SJCRH30 (cell line): ENCODE measurements around the gene CORO2B. TPM values are rescaled to one million over a fixed set of nuclear protein-coding genes. Genes with fewer than 3 reads are reported as not detected.
"Not testable (repeated sequence)": the region's sequence is repeated elsewhere in the genome, so short reads cannot be mapped to it uniquely, and the experiment has no call there.

Source experiments
- DNase-seq, 2 experiments: peaks; one replicate each; pipeline ENCODE4 v3.0.0-alpha.2; 2015 to 2020
- H3K27ac ChIP-seq: fragments of 250-450 bp; sonication (Bioruptor Pico); 2 replicates; pipeline ENCODE4 v1.5.1; 2020; ENCODE audit warnings: mild to moderate bottlenecking, moderate library complexity
- H3K27me3 ChIP-seq: fragments of 250-450 bp; sonication (Bioruptor Pico); 2 replicates; pipeline ENCODE4 v1.5.1; 2020; ENCODE audit warnings: mild to moderate bottlenecking, moderate library complexity
- H3K36me3 ChIP-seq: fragments of 250-450 bp; sonication (Bioruptor Pico); 2 replicates; pipeline ENCODE4 v1.5.1; 2020; ENCODE audit warnings: mild to moderate bottlenecking, moderate library complexity
- H3K4me1 ChIP-seq: fragments of 250-450 bp; sonication (Bioruptor Pico); 2 replicates; pipeline ENCODE4 v1.5.1; 2020; ENCODE audit warnings: mild to moderate bottlenecking, moderate library complexity
- H3K4me3 ChIP-seq: fragments of 250-450 bp; sonication (Bioruptor Pico); 2 replicates; pipeline ENCODE4 v1.5.1; 2020; ENCODE audit warnings: mild to moderate bottlenecking, moderate library complexity
- H3K9me3 ChIP-seq: fragments of 250-450 bp; sonication (Bioruptor Pico); replicated peaks from 2 replicates; pipeline ENCODE4 v1.5.1; 2020; ENCODE audit warnings: mild to moderate bottlenecking, moderate library complexity
- total RNA-seq: library from RNA; depleted of rRNA; stranded (reverse); fragments of >200 nt; shearing (Covaris generic); gene quantifications from 2 replicates; pipeline ENCODE4 v1.2.3, GENCODE V29; 2014

CORO2B gene
- total RNA-seq, 1 experiment from 2014 or later: not detected

DNA sequence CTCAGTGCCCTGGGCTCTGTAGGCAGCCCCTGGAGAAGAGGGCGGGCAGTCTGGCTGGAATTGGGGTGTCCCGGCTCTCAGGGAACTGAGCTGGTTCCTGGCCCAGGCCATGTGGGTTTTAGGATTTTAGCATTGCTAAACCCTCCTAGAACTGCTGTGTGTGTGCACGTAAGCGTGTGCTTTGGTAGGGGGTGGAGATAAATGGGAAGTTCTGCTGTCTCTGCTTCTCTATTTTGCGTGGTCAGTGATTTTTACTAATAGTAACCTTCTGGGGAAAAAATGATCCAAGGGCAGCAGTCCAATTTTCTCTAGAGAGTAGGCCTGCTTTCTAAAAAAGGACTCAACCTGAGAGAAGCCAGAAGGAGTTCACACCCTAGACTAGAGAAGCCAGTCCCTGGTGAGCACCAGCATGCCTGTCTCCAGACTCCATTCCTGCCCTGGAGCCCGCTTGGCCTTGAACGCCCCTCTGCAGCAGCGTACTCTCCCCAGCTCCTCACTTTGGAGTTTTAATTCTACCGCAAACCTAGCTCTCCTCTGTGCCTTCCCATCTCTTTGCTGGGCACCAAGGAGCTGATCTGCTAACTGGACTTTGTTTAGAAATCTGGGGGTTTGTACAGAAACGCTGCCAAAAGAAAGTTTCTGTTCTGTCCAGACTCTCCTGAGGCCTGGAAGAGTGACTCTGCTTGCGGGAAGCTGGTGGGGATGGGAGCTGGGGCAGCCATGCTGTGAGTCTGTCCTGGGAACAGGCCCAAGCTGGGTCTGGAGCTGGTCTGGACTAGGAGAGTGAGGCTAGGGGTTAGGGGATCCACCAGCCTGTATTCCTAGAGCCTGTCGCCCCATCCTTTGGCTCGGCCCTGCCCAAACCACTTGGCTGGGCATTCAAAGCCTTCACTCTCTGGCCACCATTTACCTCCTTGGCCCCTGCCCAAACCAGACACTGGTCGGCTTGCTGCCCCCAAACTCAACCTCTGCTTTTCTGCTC lies 19.7 kb downstream of the CORO2B start:
- Histone ChIP-seq H3K36me3 (no peaks in the 10 kb centered on the region), H3K4me3 (no peak overlapping the region), H3K9me3 (no peaks in the 10 kb centered on the region), H3K4me1 (no peaks in the 10 kb centered on the region), H3K27ac (no peak overlapping the region), H3K27me3 (peaks cover 10% of the 10 kb centered on the region; the same call in 1 of the 2 replicates)
- no peak for DNase-seq

DNA sequence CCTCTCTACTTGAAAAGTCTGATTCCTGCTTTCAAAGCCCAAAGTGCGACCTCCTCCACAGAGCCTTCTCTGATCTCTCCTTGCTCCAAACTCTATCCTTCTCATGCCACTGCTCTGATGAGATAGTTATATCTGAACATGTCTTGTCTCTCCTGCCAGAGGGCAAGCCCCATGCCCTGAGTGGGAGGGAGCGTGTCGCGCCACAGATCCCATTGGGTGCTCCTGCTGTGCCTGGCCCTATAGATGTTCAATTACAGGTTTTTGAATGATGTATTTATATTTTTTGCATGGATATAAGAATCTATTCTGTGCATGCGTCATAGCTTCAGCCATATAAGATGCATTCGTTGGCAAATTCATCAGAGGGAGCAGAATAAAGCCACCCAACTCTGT lies 20.4 kb downstream of the CORO2B start:
- H3K27me3 ChIP-seq: peaks cover 15% of the 10 kb centered on the region; the same call in 1 of the 2 replicates
- no peaks in the 10 kb centered on the region for H3K36me3 ChIP-seq
- DNase-seq: no peak
- H3K27ac ChIP-seq: no peak overlapping the region
- no peak overlapping the region for H3K4me3 ChIP-seq
- no peaks in the 10 kb centered on the region for H3K4me1 ChIP-seq
- H3K9me3 ChIP-seq: no peaks in the 10 kb centered on the region

DNA sequence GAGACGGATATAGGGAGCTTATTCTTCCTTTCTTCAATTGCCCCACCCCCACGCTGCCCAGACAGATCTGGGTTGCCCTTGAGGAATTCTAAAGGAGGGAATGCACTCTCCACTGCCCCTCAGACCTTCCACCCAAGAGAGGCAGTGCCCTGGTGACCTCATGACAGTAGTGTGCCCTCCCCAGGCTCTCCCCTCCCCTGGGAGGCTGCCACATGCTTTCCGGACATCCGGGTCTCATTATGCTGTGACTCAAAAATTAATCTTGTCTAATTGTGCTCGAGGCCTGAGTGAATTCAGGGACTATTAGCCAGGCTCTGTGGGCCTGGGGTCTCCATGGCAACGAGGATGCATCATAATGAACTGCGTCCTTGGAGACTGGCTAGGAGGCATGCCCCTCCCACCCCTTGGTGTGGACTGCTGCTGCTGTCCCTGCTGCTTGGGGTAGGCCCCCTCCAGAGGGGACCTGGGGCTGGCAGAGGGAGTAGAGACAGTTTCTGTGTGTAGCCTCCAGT lies 20.8 kb downstream of the CORO2B start:
- Histone ChIP-seq H3K27me3 (peaks cover 15% of the 10 kb centered on the region; the same call in 1 of the 2 replicates), H3K27ac (no peak overlapping the region), H3K4me3 (no peak overlapping the region), H3K4me1 (no peaks in the 10 kb centered on the region), H3K36me3 (no peaks in the 10 kb centered on the region), H3K9me3 (no peaks in the 10 kb centered on the region)
- no peak for DNase-seq

DNA sequence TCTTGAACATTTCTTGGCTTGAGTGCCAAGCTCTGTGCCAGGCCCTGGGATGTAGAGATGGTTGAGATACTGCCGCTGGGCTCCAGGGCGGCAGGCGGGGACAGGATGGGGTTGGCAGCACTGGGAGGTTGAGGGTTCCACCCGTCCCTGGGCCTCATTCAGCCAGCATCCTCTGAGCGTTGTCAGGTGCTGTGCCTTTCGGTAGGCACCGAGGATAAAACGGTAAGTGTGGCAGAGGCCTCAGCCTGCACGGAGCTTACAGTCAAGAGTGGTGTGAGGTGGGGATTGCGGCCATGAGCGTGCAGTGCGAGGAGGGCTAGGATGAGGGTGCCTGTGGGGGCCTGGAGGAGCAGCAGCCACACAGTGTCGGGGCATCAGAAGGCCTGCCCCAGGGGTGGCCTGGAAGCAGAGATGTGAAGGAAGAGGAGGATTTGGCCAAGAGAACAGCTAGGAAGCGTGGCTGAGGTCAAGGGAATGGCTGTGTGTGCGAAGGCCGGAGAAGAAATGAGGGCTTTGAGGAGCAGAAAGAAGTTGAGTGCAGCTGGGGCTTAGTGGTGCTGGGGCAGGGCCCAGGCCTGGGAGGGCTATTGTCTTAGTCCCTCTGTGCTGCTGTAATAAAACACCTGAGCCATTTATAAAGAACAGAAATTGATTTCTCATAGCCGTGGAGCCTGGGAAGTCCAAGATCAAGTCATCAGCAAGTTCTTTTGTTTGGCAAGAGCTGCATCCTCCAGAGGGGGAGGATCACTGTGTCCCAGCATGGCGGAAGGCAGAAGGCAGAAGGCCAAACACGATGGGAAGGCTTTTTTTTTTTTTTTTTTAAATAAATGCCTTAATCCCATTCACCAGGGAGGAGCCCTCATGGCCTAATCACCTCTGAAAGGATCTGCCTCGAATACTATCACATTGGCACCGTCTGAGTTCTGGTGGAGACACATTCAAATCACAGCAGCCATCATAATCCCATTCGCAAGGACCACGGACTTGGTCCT lies 22.7 kb downstream of the CORO2B start:
- no peaks in the 10 kb centered on the region for H3K9me3 ChIP-seq
- no peaks in the 10 kb centered on the region for H3K4me1 ChIP-seq
- no peaks in the 10 kb centered on the region for H3K36me3 ChIP-seq
- no peak for DNase-seq
- no peak overlapping the region for H3K27ac ChIP-seq
- peaks cover 12% of the 10 kb centered on the region; the same call in 1 of the 2 replicates for H3K27me3 ChIP-seq
- no peak overlapping the region for H3K4me3 ChIP-seq

DNA sequence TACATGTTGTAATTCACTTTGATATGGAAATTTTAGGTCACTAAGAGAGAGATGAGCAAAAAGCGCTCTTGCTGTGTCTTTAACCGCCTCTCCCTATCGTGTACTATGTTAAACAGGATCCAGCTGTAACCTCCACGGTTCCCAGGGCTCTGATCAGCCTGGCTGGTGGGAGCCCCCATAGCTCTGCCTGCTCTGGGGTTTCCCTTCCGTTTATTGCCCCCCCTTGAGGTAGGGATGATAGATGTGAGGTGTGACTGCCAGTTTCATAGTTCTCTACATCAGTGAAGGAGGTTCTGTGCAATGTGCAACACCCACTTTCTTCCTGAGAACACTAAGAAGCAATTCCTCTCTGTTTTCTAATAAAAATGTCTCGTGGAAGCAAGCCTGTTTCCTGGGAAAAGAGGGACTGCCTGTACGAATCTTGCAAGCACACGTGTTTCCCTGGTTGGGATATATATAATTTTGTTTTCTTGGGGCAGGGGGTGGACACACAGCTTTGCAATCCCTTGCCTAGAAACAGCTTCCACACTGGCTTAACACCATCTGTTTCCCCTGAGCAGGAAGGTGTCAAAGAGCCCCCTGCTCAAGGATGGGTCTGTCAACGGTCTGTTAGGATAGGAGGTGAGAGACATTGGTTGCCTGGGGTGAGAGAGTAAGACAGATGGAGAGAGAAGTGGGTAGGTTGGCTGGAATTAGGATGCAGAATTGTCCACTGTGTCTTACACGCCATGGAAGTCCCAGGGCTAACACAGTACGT lies 23.8 kb downstream of the CORO2B start:
- H3K9me3 ChIP-seq: no peaks in the 10 kb centered on the region
- no peaks in the 10 kb centered on the region for H3K4me1 ChIP-seq
- DNase-seq: no peak
- no peak overlapping the region for H3K27ac ChIP-seq
- H3K36me3 ChIP-seq: no peaks in the 10 kb centered on the region
- H3K4me3 ChIP-seq: no peak overlapping the region
- peaks cover 12% of the 10 kb centered on the region; the same call in 1 of the 2 replicates for H3K27me3 ChIP-seq

DNA sequence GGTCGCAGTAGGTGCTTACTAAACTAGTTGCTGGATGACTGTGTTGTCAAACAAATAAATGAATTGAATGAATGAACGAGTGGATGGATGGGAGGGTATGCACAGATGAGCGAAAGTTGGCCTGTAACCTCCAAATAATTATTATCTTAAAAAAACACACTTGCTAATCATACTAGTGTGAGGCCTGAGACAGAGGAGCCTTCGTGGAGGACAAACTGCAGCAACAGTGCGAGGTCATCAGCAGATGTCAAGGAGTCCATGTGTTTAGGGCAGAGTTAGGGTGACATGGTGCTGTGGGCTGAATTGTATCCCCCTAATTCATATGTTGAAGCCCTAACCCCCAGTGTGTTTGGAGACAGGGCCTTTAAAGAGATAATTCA lies 24.4 kb downstream of the CORO2B start:
- DNase-seq: no peak
- H3K4me1 ChIP-seq: no peaks in the 10 kb centered on the region
- no peak overlapping the region for H3K27ac ChIP-seq
- H3K27me3 ChIP-seq: peaks cover 12% of the 10 kb centered on the region; the same call in 1 of the 2 replicates
- no peak overlapping the region for H3K4me3 ChIP-seq
- no peaks in the 10 kb centered on the region for H3K36me3 ChIP-seq
- no peaks in the 10 kb centered on the region for H3K9me3 ChIP-seq

DNA sequence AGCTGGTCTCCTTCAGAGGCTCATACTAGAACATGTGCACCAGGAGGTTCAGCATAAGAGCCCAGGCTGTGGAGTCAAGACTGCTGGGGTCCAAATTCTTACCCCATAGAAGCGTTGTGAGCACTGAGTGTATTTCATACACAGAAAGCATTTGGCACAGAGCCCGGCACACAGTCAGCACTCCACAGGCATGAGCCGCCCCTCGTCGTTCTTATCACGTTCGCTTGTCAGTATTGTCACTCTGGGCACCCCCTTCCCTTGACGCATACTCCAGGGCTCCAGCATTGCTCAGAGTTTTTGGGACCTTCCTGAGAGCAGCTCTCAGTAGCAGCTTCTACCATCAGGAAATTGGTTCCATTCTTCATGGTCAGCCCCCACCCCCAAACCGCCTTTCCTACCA lies 25.2 kb downstream of the CORO2B start:
- no peak overlapping the region for H3K4me3 ChIP-seq
- H3K27me3 ChIP-seq: peaks cover 15% of the 10 kb centered on the region; the same call in 1 of the 2 replicates
- H3K27ac ChIP-seq: no peak overlapping the region
- H3K4me1 ChIP-seq: no peaks in the 10 kb centered on the region
- no peaks in the 10 kb centered on the region for H3K9me3 ChIP-seq
- no peaks in the 10 kb centered on the region for H3K36me3 ChIP-seq
- no peak for DNase-seq

DNA sequence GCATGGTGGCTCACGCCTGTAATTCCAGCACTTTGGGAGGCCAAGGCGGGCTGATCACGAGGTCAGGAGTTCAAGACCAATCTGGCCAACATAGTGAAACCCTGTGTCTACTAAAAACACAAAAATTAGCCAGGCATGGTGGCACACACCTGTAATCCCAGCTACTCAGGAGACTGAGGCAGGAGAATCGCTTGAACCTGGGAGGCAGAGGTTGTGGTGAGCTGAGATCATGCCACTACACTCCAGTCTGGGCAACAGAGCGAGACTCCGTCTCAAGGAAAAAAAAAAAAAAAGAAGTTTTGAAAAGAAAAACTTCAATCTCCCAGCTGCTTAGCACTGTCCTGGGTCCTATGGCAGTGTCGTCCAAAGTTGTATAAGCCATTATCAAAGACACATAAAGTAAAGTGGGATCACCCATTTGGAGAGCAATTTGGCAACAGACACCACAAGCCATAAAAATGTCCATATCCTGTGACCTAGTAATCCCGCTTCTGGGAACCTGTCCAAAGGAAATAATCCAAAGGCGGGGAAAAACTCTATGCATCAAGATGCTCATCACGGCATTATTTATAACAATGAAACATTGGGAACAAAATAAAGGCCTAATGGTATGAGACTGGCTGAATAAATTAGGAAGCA lies 26.2 kb downstream of the CORO2B start:
- not testable (repeated sequence) for H3K27ac ChIP-seq, H3K36me3 ChIP-seq, H3K4me1 ChIP-seq, H3K9me3 ChIP-seq, H3K4me3 ChIP-seq, DNase-seq
- H3K27me3 ChIP-seq: peaks cover 15% of the 10 kb centered on the region; the same call in 1 of the 2 replicates

DNA sequence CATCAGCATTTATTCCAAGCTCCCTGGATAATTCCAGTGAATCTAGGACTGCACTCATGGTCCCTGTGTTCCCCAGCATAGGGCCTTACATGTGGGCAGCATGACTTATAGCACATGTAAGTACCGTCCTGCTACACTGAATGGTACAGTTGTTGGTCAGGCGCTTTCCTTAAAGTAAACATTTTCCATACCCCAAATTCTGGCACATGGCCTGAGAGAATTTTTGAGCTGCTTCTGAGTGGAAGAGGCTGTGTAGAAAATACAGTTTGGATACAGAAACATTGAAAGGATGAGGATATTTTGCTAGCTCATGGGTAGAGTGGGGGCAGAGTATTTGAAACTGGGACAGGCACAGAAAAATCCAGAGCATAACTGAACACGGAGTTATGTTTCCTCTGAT lies 27.6 kb downstream of the CORO2B start:
- DNase-seq: no peak

DNA sequence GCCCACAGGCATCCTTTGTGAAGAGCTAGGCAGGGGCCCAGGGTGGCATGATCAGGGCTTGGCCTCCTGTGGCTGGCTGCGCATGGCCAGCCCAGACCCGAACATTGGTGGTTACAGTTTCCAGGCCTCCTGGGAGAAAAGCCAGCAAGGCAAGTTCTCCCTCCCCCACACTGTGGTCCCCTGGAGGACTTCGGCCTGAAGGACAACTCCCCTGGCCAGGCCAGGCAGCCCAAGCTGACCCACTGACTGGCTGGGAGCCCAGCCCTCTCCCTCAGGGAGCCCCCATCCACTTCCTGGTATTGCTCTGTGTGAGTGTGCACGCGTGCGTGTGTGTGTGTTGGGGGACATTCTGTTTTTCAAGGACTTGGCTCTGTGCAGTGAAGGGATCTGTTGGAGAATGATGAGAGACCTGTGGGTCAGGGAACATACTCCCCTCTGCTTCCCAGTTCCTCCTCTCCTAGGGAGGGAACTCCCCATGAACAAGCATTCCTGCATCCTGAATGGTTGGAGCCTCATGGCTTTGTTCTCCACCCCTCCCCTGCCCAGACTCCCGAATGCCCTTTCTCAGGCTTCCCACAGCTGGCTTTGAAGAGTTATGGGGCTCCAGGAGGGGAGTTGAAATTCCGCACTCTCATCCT lies 29.5 kb downstream of the CORO2B start:
- Histone ChIP-seq H3K9me3 (no peaks in the 10 kb centered on the region), H3K36me3 (no peaks in the 10 kb centered on the region), H3K27ac (no peak overlapping the region), H3K4me3 (no peak overlapping the region), H3K27me3 (peaks cover 23% of the 10 kb centered on the region), H3K4me1 (no peaks in the 10 kb centered on the region)
- DNase-seq: no peak

More for the DNA sequence above, 27.6 kb downstream of the CORO2B start:
- Histone ChIP-seq H3K4me1 (no peaks in the 10 kb centered on the region), H3K9me3 (no peaks in the 10 kb centered on the region), H3K27ac (no peak overlapping the region), H3K4me3 (no peak overlapping the region), H3K36me3 (no peaks in the 10 kb centered on the region), H3K27me3 (peaks cover 12% of the 10 kb centered on the region; the same call in 1 of the 2 replicates)

DNA sequence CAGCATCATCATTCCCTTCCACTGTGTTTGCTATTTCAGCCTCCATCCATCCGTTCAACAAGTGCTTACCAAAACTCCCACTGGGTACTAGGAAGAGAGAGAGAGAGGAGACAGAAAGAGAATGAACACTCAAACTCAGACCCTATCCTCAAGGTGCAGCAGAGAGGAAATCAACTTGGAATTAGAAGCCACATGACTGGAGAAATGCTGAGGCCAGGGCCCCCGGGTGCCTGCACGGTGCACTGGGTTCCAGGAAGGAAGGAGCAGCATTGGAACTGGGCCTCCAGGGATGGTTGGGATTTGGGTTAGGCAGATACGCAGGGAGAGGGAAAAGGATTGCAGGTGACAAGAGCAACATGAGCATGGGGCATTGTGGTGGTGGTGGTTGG lies 30.0 kb downstream of the CORO2B start:
- Histone ChIP-seq H3K4me1 (no peaks in the 10 kb centered on the region), H3K27me3 (peaks cover 20% of the 10 kb centered on the region), H3K27ac (no peak overlapping the region), H3K36me3 (no peaks in the 10 kb centered on the region), H3K4me3 (no peak overlapping the region), H3K9me3 (no peaks in the 10 kb centered on the region)
- DNase-seq: no peak

DNA sequence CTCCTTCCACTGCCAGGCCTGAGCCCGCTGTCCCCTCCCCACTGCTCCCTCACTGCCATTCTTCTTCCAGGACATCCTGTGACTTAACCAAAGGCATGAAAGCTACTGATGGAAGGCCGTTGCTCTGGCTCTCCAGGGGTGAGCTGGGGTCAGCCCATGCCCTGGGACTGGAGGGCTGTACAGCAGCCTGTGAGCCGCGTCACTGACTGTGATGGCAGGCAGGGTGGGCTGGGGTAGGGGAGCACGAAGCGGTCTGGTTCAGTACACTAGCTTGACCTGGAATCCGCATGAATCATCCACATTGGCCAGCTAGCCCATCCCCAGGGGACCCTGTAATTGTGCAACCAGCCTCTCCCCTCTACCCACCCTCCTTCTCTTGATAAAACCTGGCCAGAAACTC lies 30.8 kb downstream of the CORO2B start:
- H3K27me3 ChIP-seq: peaks cover 18% of the 10 kb centered on the region
- DNase-seq: no peak
- H3K9me3 ChIP-seq: no peaks in the 10 kb centered on the region
- no peaks in the 10 kb centered on the region for H3K36me3 ChIP-seq
- H3K4me3 ChIP-seq: no peak overlapping the region
- no peak overlapping the region for H3K27ac ChIP-seq
- no peaks in the 10 kb centered on the region for H3K4me1 ChIP-seq

DNA sequence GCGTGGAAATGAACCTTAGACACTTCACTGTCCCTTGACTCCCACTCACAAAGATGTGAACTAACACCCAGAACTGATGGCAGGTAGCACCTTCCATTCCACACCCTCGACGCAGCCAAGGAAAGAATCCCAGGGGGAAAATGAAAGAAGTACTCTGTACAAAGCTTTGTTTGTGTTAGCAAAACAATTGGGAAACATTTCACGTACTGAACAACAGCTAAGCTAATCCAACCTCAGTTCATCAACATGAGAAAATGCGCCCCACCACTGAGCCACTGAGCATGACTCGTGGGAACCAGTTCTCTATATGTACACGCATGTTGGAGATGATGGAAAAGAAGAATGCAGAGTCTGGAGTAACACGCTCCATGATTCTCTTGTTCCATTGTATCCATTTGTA lies 32.0 kb downstream of the CORO2B start:
- H3K27me3 ChIP-seq: peaks cover 28% of the 10 kb centered on the region
- H3K36me3 ChIP-seq: no peaks in the 10 kb centered on the region
- H3K27ac ChIP-seq: no peak overlapping the region
- no peaks in the 10 kb centered on the region for H3K9me3 ChIP-seq
- no peaks in the 10 kb centered on the region for H3K4me1 ChIP-seq
- no peak overlapping the region for H3K4me3 ChIP-seq
- DNase-seq: no peak
